GF-D8 (cell line): ENCODE data around the gene SMPDL3B.

Experiments
- DNase-seq: peaks from one replicate; lab custom pipeline; 2025; lab: John Stamatoyannopoulos, UW

Gene SMPDL3B, protein sequence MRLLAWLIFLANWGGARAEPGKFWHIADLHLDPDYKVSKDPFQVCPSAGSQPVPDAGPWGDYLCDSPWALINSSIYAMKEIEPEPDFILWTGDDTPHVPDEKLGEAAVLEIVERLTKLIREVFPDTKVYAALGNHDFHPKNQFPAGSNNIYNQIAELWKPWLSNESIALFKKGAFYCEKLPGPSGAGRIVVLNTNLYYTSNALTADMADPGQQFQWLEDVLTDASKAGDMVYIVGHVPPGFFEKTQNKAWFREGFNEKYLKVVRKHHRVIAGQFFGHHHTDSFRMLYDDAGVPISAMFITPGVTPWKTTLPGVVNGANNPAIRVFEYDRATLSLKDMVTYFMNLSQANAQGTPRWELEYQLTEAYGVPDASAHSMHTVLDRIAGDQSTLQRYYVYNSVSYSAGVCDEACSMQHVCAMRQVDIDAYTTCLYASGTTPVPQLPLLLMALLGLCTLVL

DNA sequence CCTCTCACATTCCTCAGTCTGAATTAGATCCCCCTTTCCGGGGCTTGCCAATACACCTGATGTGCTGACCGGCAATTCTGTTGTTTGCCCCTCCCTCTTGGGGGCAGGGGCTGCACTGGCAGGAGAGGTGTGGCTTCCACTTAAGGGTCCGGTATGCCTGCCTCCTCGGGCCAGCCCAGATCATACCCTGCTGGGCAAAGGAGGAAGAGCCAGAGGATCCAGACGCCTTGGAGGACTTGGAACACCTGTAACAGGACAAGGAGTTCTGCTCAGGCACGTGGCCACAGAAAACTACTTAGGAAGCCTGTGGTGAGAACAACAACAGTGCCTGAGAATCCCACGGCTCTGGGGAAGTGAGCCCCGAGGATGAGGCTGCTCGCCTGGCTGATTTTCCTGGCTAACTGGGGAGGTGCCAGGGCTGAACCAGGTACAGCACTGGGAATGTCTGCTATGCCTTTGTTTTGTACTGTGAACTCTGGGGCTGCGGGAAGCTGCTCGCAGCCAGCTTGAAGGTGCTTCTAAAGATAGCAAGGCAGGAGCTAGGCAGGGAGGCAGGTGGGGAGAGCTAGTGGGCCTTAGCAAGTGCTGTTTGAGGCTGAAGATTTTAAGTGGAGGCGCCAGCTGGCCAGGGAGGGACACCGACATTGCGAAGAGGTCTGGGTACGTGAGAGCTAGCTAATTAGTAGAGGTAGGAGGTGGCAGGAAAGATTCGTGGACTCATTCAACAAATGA lies at the start of gene SMPDL3B:
TSS of gene SMPDL3B (plus strand) at position 183 of the 732 bp plus-strand sequence. CDS start at position 367, 184 bp downstream.
- peak; percentile 23 for DNase-seq

DNA sequence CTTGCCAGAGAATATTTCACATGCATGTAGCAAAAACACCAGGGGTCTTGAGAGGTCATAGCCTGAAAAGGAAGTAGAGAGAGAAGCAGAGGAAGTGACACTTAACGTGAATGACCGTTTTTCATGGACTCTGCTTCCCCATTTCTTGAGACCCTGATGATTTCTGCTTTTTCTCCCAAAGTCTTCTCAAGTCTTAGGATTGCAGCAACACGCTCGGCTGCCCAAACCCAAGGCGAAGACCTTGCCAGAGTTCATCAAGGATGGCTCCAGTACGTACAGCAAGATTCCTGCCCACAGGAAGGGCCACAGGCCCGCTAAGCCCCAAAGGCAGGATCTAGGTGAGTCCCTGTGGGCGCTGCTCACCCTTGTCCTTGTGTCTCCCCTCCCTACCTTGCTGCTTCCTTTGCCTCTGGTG lies 49.7 kb upstream of the SMPDL3B start:
- DNase-seq, result peak; percentile 93

- DNase-seq, result peak; percentile 99
These were observed 49.0 kb upstream of the SMPDL3B start for GRCh38 chr1:27885621-27886352.

DNA sequence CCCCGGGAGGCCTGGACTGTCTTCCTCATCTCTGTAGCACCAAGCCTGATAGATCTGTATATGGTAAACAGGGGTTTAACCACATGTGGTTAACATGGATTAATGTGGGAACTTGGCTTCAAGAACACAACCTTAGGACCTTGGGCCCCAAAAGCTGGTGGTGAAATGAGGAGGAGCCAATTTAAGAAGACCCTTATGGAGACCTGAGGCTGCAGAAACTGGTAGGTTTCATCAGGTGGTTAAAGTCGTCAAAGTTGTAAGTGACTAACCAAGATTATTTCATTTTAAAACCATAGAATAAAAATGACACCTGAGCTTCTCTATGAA lies 48.5 kb upstream of the SMPDL3B start:
- DNase-seq, result peak; percentile 27

GRCh38 chr1:27886744-27887143 lies 48.1 kb upstream of the SMPDL3B start:
- no peak for DNase-seq

GRCh38 chr1:27887215-27888021 lies 47.4 kb upstream of the SMPDL3B start:
- DNase-seq, result peak; percentile 84

- DNase-seq, result no peak
These were observed 45.3 kb upstream of the SMPDL3B start for GRCh38 chr1:27889506-27889905.

DNA sequence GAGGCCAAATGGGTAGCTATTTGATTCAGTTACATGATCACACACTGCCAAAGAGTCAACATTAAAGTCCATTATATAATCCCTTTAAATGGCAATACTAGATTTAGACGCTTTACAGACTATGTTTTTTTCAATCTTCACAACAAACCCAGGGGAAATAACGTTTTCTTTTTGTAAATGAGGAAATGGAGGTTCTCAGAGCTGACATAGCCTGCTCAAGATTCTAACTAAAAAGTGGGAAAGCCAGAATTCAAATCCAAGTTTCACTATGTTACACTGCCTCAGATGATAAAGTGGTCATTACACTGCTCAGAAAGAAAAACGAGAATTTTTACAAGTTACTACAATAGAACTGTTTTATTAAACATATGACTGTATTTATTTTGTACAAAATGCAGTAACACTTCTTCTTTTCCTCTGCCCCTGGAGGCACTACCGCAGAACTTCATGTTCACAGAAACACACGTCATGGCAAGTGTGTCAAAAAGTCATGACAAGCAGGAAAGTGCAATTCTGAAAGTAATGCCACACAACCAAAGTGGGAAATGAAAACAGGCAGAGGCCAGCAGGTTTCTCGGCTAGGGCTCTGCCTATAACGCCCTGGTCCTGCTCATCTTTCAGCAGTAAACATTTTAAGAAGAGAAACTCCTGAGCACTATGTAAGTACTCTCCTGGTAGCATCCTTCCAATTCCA lies 43.5 kb upstream of the SMPDL3B start:
- no peak for DNase-seq

DNA sequence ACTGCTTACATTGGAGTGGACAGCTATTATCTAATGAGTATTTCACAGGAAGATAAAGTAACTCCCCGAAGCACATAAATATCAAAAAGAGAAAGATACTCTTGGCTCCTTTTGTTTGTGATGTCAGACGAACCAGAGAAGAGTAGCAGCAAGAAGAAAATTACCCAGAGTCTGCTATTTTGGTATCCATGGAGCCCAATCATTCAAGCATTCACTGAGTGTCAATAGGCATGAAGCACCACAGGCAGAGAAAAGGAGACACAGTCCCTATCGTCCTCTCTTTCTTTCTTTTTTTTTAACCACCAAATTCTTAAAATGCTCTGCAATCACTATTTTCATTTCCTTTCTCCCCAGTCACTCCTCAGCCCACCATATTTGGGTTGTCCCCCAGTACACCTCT lies 40.3 kb upstream of the SMPDL3B start:
- DNase-seq, result no peak

- no peak for DNase-seq
These were observed 28.0 kb upstream of the SMPDL3B start for GRCh38 chr1:27906759-27907158.

GRCh38 chr1:27912429-27912828 lies 22.4 kb upstream of the SMPDL3B start:
- DNase-seq, result no peak

DNA sequence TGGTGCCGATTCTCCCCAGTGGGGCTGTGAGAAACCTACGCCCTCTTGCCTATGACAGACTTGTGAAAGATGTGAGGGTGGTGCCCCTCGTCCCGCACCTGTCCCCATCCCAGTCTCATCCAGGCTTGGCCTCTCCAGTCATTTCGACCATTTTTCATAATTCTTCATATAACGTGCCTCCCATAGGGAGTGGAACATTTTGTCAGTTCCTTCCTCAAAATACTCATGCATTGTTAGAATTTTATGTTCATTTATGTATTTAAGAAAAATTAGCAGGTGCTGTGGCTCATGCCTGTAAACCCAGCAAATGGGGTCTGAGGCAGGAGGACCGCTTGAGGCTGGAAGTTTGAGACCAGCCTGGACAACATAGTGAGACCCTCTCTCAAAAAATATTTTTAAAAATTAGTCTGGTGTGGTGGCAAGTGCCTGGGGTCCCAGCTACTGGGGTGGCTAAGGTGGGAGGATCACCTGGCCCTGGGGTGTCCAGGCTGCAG lies 19.7 kb upstream of the SMPDL3B start:
- DNase-seq, result no peak

DNA sequence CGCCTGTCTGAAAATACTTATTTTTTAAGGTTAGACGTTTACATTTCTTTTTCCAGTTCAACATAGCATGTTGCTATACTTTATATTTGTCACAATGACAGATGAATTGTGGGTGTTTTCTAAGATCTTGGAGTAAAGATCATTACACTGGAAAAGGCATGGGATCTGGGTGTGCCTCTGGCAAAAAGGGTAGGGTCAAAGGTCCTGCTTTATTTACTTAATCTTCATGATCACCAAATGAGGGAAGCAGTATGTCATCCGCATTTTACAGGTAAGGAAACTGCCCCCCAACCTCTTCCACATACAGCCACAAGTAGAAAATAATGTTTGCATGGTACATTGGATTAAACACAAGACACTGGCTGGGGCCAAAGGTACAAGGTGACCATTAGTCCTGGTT lies 12.5 kb upstream of the SMPDL3B start:
- DNase-seq, result no peak

GRCh38 chr1:27928216-27928954 lies 6.4 kb upstream of the SMPDL3B start:
- DNase-seq, result no peak

GRCh38 chr1:27931184-27931583 lies 3.6 kb upstream of the SMPDL3B start:
- no peak for DNase-seq

DNA sequence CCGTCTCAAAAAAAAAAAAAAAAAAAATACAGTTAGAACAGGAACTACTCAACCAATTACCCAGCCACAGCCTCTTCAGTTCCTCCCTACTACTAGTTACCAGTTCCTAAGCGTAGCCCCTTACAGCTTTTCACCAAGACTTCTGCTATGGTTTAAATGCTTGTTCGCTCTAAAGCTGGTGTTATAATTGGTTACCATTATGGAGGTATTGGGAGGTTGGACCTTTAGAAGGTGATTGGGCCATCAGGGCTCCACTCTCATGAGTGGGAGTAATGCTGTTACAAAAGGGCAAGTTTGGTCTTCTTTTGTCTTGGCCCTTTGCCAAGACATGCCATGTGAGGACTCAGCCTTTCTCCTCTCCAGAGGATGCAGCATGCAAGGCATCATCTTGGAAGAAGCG lies 3.0 kb upstream of the SMPDL3B start:
- DNase-seq, result peak; percentile 42

- DNase-seq, result no peak
These were observed 921 bp downstream of the SMPDL3B start for GRCh38 chr1:27935721-27936120.

DNA sequence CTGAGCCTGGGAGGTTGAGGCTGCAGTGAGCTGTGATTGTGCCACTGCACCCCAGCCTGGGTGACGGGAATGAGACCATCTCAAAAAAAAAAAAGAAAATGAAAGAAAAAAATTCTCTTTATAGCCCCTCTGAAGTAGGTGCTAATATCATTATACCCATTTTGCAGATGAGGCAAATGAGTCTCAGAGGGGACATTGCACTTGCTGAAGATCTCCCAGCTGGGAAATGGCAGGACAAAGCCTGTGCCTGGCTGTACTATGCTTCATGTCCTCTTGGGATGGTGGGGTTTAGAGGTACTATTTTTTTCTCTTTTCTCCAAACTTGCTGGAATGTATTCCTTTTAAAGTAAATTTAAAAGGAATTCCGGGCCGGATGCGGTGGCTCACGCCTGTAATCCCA lies 1.6 kb downstream of the SMPDL3B start:
- no peak for DNase-seq

DNA sequence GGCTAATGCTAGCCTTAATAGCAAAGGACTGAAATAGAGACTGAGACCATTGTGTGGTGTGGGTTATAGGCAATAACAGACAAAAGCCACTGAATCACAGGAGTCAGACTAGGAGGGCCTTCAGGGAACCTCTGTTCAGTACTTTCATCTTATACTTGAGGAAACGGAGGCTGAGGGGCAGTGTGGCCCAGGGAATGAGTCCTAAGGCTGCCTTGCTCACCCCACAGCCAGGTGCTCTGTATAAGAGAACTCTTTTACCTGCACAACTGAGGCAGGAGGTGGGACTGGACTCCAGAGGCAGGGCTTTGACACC lies 2.7 kb downstream of the SMPDL3B start:
- no peak for DNase-seq

DNA sequence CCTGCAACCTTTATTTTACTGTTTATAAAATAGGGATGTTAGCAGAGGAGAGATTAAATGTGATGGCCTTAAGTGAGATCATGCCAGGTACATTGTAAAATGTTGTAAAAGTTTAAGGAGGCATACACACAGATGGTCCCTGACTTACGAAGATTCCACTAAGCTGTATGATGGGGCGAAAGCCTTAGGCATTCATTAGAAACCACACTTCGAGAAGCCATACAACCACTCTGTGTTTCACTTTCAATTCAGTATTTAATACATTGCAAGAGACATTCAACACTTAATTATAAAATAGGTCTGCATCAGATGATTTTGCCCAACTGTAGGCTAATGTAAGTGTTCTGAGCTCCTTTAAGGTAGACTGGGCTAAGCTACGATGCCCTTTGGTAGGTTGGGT lies 3.7 kb downstream of the SMPDL3B start:
- no peak for DNase-seq

GRCh38 chr1:27940297-27940696 lies 5.5 kb downstream of the SMPDL3B start:
- DNase-seq, result peak; percentile 29
